DMS114 treated with DMSO at 0.1 percent for 48 hours (cell line): Measurements from ENCODE around the gene LDLRAD3.

Experiments used
- DNase-seq: peaks from one replicate; lab custom pipeline; 2025; ENCODE audit not compliant: unreplicated experiment; lab: John Stamatoyannopoulos, UW

LDLRAD3 gene

GRCh38 chr11:36070213-36070953 is 126.5 kb downstream of the LDLRAD3 start:
- DNase-seq, result no peak

DNA sequence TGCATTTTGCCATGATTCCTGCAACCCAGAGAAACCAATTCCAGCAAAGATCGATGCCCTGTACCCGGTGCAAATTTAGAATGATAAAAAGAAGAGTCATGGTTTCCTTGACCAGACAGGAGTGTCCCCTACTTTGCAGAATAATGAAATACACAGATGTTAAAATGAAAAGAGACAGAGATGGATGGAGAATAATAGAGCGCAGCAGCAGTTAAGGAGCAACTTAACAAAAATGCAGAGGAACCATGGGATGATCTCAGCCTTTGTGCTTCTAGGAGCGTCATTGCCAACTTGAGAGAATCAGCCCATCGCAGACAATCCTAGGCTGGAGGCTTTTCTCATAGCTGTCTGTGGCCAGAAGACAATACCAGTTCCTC is 127.1 kb downstream of the LDLRAD3 start:
- no peak for DNase-seq

GRCh38 chr11:36071917-36072500 is 128.1 kb downstream of the LDLRAD3 start:
- DNase-seq, result no peak

- no peak for DNase-seq
Observed at GRCh38 chr11:36073411-36074203, 129.7 kb downstream of the LDLRAD3 start.

- DNase-seq, result no peak
Observed at GRCh38 chr11:36074941-36075431, 131.1 kb downstream of the LDLRAD3 start.

- no peak for DNase-seq
Observed at GRCh38 chr11:36077368-36077767, 133.5 kb downstream of the LDLRAD3 start.

DNA sequence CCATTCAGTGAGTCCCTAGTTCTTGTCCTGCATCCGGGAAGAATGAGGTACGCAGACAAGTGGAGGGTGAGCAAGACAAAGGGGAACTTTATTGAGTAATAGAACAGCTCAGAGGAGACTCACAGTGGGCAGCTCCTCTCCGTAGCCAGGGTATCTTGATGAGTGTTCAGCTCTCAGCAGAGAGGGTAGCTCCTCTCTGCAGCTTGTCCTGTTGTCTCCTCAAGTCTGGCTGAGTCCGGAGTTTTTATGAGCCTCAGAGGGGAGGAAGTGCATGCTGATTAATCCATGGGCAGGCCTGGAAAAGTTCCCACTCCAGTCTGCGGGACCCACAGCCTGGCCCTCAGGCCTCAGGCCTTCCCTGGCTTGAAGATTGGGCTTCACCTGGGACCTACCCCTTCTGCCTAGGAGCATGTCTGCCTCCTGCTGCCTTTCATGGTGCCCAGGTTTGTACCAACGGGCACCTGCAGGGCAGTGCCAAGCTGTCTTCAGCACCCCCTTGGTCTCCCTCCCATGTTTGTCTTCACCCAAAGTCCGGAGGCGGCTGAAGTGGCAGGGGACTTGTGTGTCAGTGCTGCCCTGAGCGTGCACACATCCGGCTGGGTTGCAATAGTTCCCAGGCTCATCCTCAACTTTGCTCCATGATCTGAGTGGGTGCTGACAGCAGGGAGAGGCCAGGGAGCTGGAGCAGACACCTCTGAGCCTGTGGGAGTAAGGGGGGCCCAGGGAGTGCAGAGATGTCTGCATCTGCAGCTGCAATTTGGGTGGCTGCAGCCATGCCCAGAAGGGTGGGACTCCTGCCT is 134.2 kb downstream of the LDLRAD3 start:
- DNase-seq, result no peak

- DNase-seq, result no peak
Observed at GRCh38 chr11:36078686-36079055, 134.8 kb downstream of the LDLRAD3 start.

- no peak for DNase-seq
Observed at GRCh38 chr11:36079878-36080675, 136.2 kb downstream of the LDLRAD3 start.

DNA sequence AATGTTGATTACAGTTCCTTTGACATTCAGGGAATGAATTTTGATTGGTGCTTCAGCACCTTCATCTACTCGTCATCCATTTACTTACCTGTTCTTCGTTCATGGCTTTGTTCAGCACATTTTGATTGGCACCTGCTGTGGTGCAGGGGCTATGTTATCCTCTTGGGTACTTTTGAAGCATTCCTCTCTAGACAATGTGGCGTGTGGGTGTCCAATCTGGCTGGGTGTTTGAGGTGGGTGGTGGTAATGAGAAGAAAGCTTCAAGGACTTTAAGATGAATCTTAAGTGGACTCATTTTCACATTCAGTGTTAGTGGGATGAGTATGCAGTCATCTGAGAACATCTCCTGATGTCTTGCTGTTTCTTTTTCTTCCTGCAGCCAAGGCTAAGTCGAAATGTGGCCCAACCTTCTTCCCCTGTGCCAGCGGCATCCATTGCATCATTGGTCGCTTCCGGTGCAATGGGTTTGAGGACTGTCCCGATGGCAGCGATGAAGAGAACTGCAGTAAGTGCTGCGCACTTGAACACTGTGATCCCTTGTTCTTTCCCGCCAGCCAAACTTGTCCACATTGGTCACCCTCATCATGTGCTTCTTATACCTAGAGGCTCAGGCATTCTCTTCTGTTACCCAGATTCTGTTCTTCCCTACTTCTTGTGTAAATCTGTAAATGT is 137.5 kb downstream of the LDLRAD3 start:
- DNase-seq, result no peak

DNA sequence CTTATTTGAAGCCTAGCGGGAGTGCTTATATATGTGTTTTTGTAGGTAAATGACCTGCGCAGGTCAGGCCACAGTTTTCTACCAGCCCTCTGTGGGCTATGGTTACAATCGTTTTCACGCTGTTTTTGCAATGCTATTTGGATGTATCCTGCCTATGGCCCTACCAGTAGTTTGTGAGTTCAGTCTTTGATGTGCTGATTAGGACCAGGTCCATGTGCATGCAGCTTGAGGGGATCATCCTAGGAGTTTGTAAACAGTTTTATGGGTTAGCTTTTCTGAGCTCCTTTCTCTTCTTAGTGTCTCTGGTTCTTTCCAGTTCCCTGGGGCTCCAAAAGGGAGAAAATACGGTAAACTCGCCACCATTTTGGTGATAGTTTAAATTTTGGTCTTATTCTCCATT is 142.5 kb downstream of the LDLRAD3 start:
- DNase-seq, result no peak

GRCh38 chr11:36088266-36088972 is 144.6 kb downstream of the LDLRAD3 start:
- DNase-seq, result no peak

DNA sequence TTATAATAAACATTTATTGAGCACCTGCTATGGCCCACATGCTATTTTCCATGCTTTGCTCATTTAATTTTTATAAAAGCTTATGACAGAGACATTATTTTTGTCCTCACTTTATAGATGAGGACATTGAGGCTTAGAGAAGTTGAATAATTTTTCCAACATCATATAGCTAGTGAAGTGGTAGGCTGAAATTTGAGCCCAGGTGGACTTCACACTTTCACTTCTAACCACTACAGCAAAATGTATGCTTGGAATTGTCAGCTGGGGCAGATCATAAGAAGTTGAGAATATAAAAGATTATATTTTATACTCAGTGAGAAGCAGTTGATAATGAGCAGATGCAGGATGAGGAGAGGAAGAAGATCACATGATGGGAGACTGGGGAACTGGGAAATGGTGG is 146.1 kb downstream of the LDLRAD3 start:
- DNase-seq, result no peak

DNA sequence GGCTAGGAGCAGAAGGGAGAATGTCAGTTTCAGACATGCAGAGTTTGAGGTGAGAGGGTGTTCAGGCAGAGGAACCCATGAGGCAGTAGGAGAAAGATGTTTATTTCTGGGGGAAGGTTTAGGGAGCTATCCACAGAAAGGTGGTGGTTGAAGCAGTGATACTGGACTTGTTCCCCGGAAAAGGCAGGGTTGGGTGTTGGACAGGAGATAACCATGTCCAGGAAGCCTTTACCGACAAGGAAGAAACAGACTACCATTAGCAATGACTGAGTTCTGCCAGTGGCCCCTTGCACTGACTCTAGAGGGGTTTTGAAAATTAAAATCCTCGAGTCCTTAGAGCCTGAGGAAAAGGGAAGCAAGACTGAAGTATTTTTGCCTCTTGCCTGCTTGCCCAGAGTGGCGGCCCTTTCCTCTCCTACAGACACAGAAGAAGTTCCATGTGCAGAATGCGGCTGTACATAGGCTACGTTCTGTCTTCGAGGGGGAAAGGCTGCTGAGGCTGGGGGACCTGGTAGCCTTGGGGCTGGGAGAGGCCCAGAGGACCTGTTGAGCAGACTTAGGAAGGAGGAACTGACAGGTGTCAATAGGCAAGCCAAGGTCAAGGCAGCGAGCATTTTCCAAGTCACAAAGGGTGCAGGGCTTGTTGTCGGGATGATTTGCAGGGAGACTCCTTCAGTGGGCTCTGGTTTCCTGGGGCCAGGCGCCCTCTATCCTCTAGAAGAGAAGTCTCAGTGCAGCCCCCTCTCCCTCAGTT is 146.7 kb downstream of the LDLRAD3 start:
- DNase-seq, result no peak

DNA sequence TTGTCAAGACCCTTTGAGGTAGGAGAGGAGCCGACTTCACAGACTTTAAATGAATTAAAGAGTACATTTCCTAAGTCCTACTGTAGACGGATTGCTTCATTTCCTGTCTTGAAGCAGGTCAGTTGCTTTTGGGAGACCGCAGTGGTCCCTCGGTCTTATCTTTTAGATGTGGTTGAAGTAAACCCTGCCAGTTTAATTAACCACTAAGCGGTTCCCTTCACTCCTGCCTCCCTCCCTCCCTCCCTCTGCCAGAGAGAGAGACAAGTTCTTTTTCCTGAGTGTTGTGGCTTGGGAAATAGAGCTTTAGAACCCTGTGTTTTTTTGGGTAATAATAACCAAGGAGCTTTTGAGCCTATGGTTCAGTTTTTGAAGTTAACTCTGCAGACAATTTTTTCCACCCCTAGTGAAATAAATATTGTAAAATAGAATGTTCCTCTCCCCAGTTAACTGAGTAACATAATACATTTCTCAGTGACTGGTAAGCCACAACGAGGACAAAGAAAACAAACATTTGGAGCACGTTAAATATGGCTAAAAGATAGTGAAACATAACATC is 147.5 kb downstream of the LDLRAD3 start:
- no peak for DNase-seq

GRCh38 chr11:36092314-36093030 is 148.6 kb downstream of the LDLRAD3 start:
- DNase-seq, result no peak

GRCh38 chr11:36093548-36093947 is 149.7 kb downstream of the LDLRAD3 start:
- no peak for DNase-seq

GRCh38 chr11:36094164-36094563 is 150.3 kb downstream of the LDLRAD3 start:
- no peak for DNase-seq
